GM21737 (cell line): ENCODE data around the gene MICAL2.
A peak's percentile ranks its signal among the peaks of the same experiment; 100 is the strongest.

Experiments
- ATAC-seq: cut with Tn5 transposase; IDR thresholded peaks from one replicate; pipeline ENCODE4 v1.9.1; 2021; ENCODE audit warnings: mild to moderate bottlenecking, moderate library complexity; ENCODE audit not compliant: unreplicated experiment

The MICAL2 gene, protein sequence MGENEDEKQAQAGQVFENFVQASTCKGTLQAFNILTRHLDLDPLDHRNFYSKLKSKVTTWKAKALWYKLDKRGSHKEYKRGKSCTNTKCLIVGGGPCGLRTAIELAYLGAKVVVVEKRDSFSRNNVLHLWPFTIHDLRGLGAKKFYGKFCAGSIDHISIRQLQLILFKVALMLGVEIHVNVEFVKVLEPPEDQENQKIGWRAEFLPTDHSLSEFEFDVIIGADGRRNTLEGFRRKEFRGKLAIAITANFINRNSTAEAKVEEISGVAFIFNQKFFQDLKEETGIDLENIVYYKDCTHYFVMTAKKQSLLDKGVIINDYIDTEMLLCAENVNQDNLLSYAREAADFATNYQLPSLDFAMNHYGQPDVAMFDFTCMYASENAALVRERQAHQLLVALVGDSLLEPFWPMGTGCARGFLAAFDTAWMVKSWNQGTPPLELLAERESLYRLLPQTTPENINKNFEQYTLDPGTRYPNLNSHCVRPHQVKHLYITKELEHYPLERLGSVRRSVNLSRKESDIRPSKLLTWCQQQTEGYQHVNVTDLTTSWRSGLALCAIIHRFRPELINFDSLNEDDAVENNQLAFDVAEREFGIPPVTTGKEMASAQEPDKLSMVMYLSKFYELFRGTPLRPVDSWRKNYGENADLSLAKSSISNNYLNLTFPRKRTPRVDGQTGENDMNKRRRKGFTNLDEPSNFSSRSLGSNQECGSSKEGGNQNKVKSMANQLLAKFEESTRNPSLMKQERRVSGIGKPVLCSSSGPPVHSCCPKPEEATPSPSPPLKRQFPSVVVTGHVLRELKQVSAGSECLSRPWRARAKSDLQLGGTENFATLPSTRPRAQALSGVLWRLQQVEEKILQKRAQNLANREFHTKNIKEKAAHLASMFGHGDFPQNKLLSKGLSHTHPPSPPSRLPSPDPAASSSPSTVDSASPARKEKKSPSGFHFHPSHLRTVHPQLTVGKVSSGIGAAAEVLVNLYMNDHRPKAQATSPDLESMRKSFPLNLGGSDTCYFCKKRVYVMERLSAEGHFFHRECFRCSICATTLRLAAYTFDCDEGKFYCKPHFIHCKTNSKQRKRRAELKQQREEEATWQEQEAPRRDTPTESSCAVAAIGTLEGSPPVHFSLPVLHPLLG

DNA sequence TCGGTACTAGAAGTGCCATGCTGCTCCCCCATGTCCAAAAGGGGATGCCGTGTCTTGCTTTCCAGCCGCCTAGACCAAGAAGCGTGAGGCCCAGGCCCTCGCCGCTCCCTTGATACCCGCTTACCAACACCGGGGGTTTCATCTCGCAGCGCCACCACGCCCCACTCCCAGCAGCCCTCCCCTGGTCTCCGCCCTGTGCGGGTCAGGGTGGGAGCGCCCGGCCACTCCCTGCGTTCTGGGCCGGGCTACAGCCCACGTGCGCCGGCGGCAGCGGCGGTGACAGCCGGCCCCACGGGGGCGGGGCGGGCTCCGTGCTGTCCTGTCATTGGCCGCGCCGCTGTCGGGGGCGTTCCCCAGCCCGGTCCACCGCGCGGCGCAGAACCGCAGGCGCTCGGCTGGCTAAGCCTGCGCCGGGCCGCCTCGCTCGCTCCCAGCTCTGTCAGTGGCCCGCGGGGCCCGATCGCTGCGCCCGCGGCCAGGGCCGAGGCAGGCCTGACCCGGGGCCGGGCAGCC, at the start of gene MICAL2:
Gene MICAL2, plus strand, starts transcription at position 390 of the 513 bp plus-strand sequence. CDS start 51,566 bp downstream, outside the sequence.
- peak; percentile 95 for ATAC-seq

GRCh38 chr11:12061851-12062560, 48.4 kb upstream of the MICAL2 start:
- no peak for ATAC-seq

GRCh38 chr11:12063251-12063650, 47.1 kb upstream of the MICAL2 start:
- no peak for ATAC-seq

- no peak for ATAC-seq
Measured at GRCh38 chr11:12064136-12064953, 46.0 kb upstream of the MICAL2 start.

DNA sequence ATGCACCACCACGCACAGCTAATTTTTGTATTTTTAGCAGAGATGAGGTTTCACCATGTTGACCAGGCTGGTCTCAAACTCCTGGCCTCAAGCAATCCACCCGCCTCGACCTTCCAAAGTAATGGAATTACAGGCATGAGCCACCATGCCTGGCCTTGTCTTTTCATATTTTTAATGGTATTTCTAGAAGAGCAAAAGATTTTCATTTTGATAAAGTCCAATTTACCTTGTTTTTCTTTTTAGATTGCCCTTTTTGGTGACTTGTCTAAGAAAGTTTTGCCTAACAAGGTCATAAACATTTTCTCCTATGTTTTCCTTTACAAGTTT, 45.5 kb upstream of the MICAL2 start:
- no peak for ATAC-seq

DNA sequence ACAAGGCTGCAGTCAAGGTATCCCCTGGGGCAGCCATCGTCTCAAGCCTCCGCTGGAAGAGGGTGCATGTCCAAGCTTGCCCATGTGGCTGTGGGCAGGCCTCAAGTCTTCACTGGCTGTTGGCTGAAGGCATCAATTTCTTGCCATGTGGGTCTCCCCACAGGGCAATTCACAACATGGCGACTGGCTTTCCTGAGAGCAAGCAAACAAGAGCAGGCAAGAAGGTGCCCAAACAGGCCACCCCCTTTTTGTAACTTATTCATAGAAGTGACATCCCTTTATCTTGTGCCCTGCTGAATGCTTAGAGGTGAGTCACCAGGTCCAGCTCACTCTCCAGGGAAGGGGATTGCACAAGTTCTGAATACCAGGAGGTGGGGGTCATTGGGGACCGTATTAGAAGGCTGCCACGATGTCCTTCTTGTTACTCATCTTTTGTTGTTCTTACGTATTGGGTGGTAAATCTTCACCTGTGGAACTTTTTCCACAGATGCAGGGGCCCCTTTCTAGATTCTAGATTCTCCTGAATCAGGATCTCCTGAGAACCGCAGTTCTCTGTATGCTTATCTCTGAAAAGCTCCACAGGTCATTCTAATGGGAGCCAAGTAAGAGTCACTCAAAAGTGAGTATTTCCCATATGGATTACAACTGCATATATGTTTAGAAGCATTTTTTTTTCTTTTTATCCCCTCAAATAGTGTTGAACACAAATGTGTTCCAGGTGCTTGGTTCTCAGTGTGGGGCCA, 44.2 kb upstream of the MICAL2 start:
- no peak for ATAC-seq

DNA sequence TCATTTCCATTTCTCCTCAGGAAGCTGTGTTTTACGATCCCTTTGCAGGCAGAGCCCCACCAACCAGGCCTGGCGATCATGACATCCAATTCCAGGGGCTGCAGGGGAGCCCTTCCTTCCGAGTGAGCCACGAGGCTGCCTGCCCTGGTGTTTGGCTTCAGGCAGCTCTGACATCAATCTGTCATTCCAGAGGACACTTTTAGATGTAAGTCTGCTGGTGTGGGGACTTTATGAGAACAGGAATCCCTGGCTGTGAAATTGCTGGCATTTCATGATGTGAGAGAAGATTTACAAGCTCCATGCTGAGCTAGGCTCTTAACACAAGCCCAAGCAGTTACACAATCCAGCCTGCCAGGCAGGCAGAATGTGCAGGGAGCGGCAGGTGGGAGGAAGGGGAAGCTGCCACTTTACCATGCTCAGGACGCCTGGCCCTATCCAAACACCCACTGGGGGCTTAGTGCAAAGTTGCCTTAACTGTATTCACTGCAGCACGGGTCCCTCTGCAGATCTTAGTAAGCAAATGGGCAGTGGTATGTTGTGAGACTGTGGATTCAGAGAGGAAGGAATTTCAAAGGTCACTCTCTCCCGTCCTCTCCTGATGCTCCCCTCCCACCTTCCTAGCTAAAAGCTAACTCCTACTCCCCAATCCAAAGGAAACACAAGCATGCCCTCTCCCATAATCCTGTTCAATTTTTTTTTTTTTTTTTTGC, 43.4 kb upstream of the MICAL2 start:
- no peak for ATAC-seq

- ATAC-seq: no peak
Measured at GRCh38 chr11:12067796-12068357, 42.5 kb upstream of the MICAL2 start.

- no peak for ATAC-seq
Measured at GRCh38 chr11:12069066-12069676, 41.2 kb upstream of the MICAL2 start.

- ATAC-seq: no peak
Measured at GRCh38 chr11:12070446-12071267, 39.7 kb upstream of the MICAL2 start.

- no peak for ATAC-seq
Measured at GRCh38 chr11:12071574-12071973, 38.8 kb upstream of the MICAL2 start.

DNA sequence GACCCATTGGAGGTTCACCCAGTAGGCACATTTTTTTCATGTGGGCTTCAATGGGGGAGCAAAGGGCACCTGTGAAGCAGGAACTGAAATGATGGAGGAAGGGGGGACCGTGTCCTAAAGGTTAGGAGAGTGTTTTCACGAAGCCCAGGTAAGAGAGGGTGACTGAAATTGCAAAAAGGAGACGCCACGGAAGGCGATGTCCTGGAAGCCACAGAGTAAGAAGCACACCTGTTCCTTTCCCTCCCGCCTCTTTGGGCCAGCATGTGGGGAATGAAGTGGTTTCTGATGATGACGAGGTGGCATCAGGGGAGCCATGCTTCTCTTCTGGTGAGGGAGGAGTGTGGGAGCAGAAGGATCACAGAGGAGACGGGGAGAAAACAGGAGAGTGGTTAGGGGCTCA, 37.0 kb upstream of the MICAL2 start:
- ATAC-seq: no peak

DNA sequence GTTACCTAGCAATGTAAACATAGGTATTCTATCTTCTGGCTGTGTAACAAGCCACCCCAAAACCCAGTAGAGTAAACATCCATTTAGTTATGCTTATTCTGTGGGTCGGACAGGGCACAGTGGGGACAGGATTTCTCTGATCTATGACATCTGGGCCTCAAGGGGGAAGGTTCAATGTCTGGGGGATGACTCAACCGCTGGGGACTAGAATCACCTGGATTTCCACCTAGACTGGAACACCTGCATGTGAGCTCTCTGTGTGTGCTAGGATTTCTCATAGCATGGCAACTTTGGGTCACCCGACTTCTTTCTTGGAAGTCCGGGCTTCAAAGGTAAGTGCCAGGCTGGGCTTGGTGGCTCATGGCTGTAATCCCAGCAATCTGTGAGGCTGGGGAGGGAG, 36.5 kb upstream of the MICAL2 start:
- ATAC-seq: no peak

- ATAC-seq: no peak
Measured at GRCh38 chr11:12074529-12075195, 35.7 kb upstream of the MICAL2 start.

DNA sequence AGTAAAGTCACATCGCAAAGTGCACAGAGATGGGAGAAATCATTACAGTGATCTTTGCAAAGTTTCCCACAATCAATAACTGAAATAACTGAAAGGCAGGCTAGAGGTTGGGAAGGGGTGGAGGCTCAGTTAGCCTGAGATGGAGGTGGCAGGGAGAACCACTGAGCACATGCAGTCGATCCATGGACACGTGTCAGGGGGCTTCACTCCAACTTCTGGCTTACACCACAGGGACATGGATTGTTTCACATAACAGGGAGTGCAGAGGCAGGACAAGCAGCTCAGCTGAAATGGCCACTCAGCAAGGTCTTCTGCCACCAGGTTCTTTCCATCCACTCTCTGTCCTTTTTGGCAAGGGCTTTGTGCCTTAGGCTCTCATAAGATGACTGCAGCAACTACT, 35.1 kb upstream of the MICAL2 start:
- no peak for ATAC-seq
